ENCODE data around the gene LPCAT2.

The LPCAT2 gene

DNA sequence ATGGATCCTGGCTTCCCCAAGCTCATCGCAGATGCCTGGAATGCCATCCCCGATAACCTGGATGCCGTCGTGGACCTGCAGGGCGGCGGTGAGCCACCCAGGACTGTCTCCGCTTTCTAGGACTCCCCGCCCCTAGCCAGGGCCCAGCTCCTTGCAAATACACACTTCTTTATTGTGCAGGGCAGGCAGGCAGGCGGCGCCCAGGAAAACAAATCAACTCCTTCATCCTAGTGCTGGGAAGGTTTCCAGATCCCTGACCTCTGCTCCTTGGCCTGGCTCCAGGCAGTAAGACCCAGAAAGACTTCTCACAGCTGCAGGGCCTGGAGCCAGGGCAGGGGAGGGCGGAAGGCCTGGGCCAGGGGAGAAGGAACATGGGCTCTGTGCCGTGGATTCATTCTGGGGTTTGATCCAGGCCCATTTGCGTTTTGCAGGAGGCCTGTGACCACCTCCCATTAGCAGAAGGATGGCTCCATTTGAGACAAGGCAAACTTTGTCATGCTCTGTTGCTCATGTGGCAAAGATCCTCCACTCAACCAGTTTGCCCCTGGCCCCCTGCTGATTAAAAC is 6.0 kb upstream of the LPCAT2 start:
- TF ChIP-seq, protein P1, sequence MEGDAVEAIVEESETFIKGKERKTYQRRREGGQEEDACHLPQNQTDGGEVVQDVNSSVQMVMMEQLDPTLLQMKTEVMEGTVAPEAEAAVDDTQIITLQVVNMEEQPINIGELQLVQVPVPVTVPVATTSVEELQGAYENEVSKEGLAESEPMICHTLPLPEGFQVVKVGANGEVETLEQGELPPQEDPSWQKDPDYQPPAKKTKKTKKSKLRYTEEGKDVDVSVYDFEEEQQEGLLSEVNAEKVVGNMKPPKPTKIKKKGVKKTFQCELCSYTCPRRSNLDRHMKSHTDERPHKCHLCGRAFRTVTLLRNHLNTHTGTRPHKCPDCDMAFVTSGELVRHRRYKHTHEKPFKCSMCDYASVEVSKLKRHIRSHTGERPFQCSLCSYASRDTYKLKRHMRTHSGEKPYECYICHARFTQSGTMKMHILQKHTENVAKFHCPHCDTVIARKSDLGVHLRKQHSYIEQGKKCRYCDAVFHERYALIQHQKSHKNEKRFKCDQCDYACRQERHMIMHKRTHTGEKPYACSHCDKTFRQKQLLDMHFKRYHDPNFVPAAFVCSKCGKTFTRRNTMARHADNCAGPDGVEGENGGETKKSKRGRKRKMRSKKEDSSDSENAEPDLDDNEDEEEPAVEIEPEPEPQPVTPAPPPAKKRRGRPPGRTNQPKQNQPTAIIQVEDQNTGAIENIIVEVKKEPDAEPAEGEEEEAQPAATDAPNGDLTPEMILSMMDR (conservative IDR thresholded peaks at IDR 0.05; ENCODE audit: low read depth, low read length): peak; percentile 36
- H3K4me3 ChIP-seq (ENCODE audit: low read depth, low read length): no peak overlapping the region
- DNase-seq (ENCODE audit: low read depth): peak; percentile 92

GRCh38 chr16:55503726-55504550 is 4.9 kb upstream of the LPCAT2 start:
- no peak for DNase-seq (ENCODE audit: low read depth)
- TF ChIP-seq, protein P1 (conservative IDR thresholded peaks at IDR 0.05; ENCODE audit: low read depth, low read length): no peak
- no peak overlapping the region for H3K4me3 ChIP-seq (ENCODE audit: low read depth, low read length)

DNA sequence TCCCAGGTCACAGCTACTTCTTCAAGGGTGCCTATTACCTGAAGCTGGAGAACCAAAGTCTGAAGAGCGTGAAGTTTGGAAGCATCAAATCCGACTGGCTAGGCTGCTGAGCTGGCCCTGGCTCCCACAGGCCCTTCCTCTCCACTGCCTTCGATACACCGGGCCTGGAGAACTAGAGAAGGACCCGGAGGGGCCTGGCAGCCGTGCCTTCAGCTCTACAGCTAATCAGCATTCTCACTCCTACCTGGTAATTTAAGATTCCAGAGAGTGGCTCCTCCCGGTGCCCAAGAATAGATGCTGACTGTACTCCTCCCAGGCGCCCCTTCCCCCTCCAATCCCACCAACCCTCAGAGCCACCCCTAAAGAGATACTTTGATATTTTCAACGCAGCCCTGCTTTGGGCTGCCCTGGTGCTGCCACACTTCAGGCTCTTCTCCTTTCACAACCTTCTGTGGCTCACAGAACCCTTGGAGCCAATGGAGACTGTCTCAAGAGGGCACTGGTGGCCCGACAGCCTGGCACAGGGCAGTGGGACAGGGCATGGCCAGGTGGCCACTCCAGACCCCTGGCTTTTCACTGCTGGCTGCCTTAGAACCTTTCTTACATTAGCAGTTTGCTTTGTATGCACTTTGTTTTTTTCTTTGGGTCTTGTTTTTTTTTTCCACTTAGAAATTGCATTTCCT is 3.4 kb upstream of the LPCAT2 start:
- no peak overlapping the region for H3K4me3 ChIP-seq (ENCODE audit: low read depth, low read length)
- TF ChIP-seq, protein P1 (conservative IDR thresholded peaks at IDR 0.05; ENCODE audit: low read depth, low read length): no peak
- no peak for DNase-seq (ENCODE audit: low read depth)

DNA sequence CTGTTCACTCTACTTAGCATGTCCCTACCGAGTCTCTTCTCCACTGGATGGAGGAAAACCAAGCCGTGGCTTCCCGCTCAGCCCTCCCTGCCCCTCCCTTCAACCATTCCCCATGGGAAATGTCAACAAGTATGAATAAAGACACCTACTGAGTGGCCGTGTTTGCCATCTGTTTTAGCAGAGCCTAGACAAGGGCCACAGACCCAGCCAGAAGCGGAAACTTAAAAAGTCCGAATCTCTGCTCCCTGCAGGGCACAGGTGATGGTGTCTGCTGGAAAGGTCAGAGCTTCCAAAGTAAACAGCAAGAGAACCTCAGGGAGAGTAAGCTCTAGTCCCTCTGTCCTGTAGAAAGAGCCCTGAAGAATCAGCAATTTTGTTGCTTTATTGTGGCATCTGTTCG is 2.8 kb upstream of the LPCAT2 start:
- H3K4me3 ChIP-seq (ENCODE audit: low read depth, low read length): no peak overlapping the region
- TF ChIP-seq, protein P1 (conservative IDR thresholded peaks at IDR 0.05; ENCODE audit: low read depth, low read length): no peak
- no peak for DNase-seq (ENCODE audit: low read depth)

- H3K4me3 ChIP-seq (ENCODE audit: low read depth, low read length): no peak overlapping the region
- TF ChIP-seq, protein P1 (conservative IDR thresholded peaks at IDR 0.05; ENCODE audit: low read depth, low read length): no peak
- no peak for DNase-seq (ENCODE audit: low read depth)
Observed at GRCh38 chr16:55506708-55507107, 2.2 kb upstream of the LPCAT2 start.

GRCh38 chr16:55508271-55508921 is 476 bp upstream of the LPCAT2 start:
- H3K4me3 ChIP-seq (ENCODE audit: low read depth, low read length): peak overlapping the region; percentile 72
- TF ChIP-seq, protein P1 (conservative IDR thresholded peaks at IDR 0.05; ENCODE audit: low read depth, low read length): no peak
- no peak for DNase-seq (ENCODE audit: low read depth)

All from choroid plexus epithelial cell (primary cell).